Activated T-helper 1 cell treated with anti-CD3 and anti-CD28 coated beads, Interleukin-12 subunit alpha, Interleukin-12 subunit beta, Interleukin-2, Interleukin-4 antibody, amounts not matched to agents 30 ng/mL and 10 ng/mL and 1 ng/mL, durations not matched to agents 14 hours and 24 hours and 36 hours (primary cell): ENCODE results near the gene EDDM3A. TPM values are rescaled to one million over a fixed set of nuclear protein-coding genes. Genes with fewer than 3 reads are reported as not detected.
"Not testable (repeated sequence)": the region's sequence is repeated elsewhere in the genome, so short reads cannot be mapped to it uniquely, and the experiment has no call there.

ENCODE experiments used
- DNase-seq: peaks from one replicate; pipeline ENCODE4 v3.0.0; 2021; ENCODE audit warnings: low spot score
- H3K27ac Mint-ChIP-seq: one replicate; pipeline ENCODE4 v1.8.0; 2021; ENCODE audit warnings: mild to moderate bottlenecking, mixed read lengths
- H3K27me3 Mint-ChIP-seq: one replicate; pipeline ENCODE4 v1.8.0; 2022; ENCODE audit warnings: mild to moderate bottlenecking, moderate library complexity, mixed read lengths; ENCODE audit not compliant: insufficient read depth
- H3K36me3 Mint-ChIP-seq: one replicate; pipeline ENCODE4 v1.8.0; 2021; ENCODE audit warnings: low read depth, mixed read lengths
- H3K4me1 Mint-ChIP-seq: one replicate; pipeline ENCODE4 v1.8.0; 2021; ENCODE audit warnings: low read depth, mixed read lengths
- H3K4me3 Mint-ChIP-seq: one replicate; pipeline ENCODE4 v1.8.0; 2021; ENCODE audit warnings: mild to moderate bottlenecking, moderate library complexity, mixed read lengths
- H3K9me3 Mint-ChIP-seq: one replicate; pipeline ENCODE4 v1.8.0; 2021; ENCODE audit warnings: mixed read lengths
- intact Hi-C: fragments of 100-400 bp; cut with micrococcal nuclease; formaldehyde crosslinking; loops from one replicate; pipeline ENCODE4 v1.15.1; 2024
- total RNA-seq: library from RNA; stranded (reverse); gene quantifications from 2 replicates; pipeline ENCODE4 v1.2.3, GENCODE V29; 2022

Gene EDDM3A
- total RNA-seq: not detected in 2 replicates

- H3K36me3 Mint-ChIP-seq: no peaks in the 10 kb centered on the region
- no peak for DNase-seq
- no peak within 1 kb of the TSS for H3K27ac Mint-ChIP-seq
- peaks cover 3% of the 10 kb centered on the region for H3K9me3 Mint-ChIP-seq
- no peak within 1 kb of the TSS for H3K4me3 Mint-ChIP-seq
- intact Hi-C loops: no loop called here
- H3K4me1 Mint-ChIP-seq: no peaks in the 10 kb centered on the region
- no peaks in the 10 kb centered on the region for H3K27me3 Mint-ChIP-seq
Measured at GRCh38 chr14:20745571-20746358, at the start of gene EDDM3A. EDDM3A (plus strand) TSS chr14:20745887; CDS start chr14:20747581, 1,694 bp downstream.

GRCh38 chr14:20696764-20697163 lies 48.9 kb upstream of the EDDM3A start:
- Mint-ChIP-seq H3K4me3 (no peak overlapping the region), H3K9me3 (no peaks in the 10 kb centered on the region), H3K27me3 (peaks cover 8% of the 10 kb centered on the region), H3K36me3 (no peaks in the 10 kb centered on the region), H3K4me1 (no peaks in the 10 kb centered on the region), H3K27ac (no peak overlapping the region)
- no peak for DNase-seq
- intact Hi-C loops: loop anchor here (1.0 kb wide), 3 partner anchors 159 to 275 kb away; no protein-coding TSS in a partner anchor

- Mint-ChIP-seq H3K36me3 (no peaks in the 10 kb centered on the region), H3K4me1 (no peaks in the 10 kb centered on the region), H3K9me3 (no peaks in the 10 kb centered on the region), H3K27me3 (peaks cover 8% of the 10 kb centered on the region), H3K4me3 (no peak overlapping the region), H3K27ac (no peak overlapping the region)
- DNase-seq: peak; percentile 44
- intact Hi-C loops: loop anchor here (1.0 kb wide), 3 partner anchors 158 to 274 kb away; no protein-coding TSS in a partner anchor
Measured at GRCh38 chr14:20697273-20698017, 48.2 kb upstream of the EDDM3A start.

- intact Hi-C loops: no loop called here
- Mint-ChIP-seq H3K27me3 (peaks cover 8% of the 10 kb centered on the region), H3K4me1 (no peaks in the 10 kb centered on the region), H3K4me3 (no peak overlapping the region), H3K27ac (no peak overlapping the region), H3K9me3 (no peaks in the 10 kb centered on the region), H3K36me3 (no peaks in the 10 kb centered on the region)
- DNase-seq: no peak
Measured at GRCh38 chr14:20698018-20698329, 47.7 kb upstream of the EDDM3A start.

GRCh38 chr14:20698934-20699333 lies 46.8 kb upstream of the EDDM3A start:
- DNase-seq: no peak
- H3K4me3 Mint-ChIP-seq: no peak overlapping the region
- intact Hi-C loops: no loop called here
- H3K9me3 Mint-ChIP-seq: no peaks in the 10 kb centered on the region
- no peaks in the 10 kb centered on the region for H3K4me1 Mint-ChIP-seq
- H3K36me3 Mint-ChIP-seq: no peaks in the 10 kb centered on the region
- peaks cover 8% of the 10 kb centered on the region for H3K27me3 Mint-ChIP-seq
- no peak overlapping the region for H3K27ac Mint-ChIP-seq

- Mint-ChIP-seq H3K4me1 (no peaks in the 10 kb centered on the region), H3K27me3 (peaks cover 8% of the 10 kb centered on the region), H3K27ac (no peak overlapping the region), H3K36me3 (no peaks in the 10 kb centered on the region), H3K4me3 (no peak overlapping the region), H3K9me3 (no peaks in the 10 kb centered on the region)
- no peak for DNase-seq
- intact Hi-C loops: no loop called here
Measured at GRCh38 chr14:20699931-20700330, 45.8 kb upstream of the EDDM3A start.

GRCh38 chr14:20700965-20701364 lies 44.7 kb upstream of the EDDM3A start:
- intact Hi-C loops, H3K27me3 Mint-ChIP-seq, H3K4me1 Mint-ChIP-seq, H3K9me3 Mint-ChIP-seq, H3K36me3 Mint-ChIP-seq, DNase-seq, H3K27ac Mint-ChIP-seq, H3K4me3 Mint-ChIP-seq: not testable (repeated sequence)

GRCh38 chr14:20706657-20707355 lies 38.9 kb upstream of the EDDM3A start:
- Mint-ChIP-seq H3K36me3 (no peaks in the 10 kb centered on the region), H3K9me3 (no peaks in the 10 kb centered on the region), H3K4me1 (no peaks in the 10 kb centered on the region), H3K4me3 (no peak overlapping the region), H3K27ac (no peak overlapping the region), H3K27me3 (peaks cover 12% of the 10 kb centered on the region)
- no peak for DNase-seq
- intact Hi-C loops: no loop called here

- no peak overlapping the region for H3K27ac Mint-ChIP-seq
Measured at GRCh38 chr14:20707622-20708021, 38.1 kb upstream of the EDDM3A start.

GRCh38 chr14:20711261-20711660 lies 34.4 kb upstream of the EDDM3A start:
- intact Hi-C loops: no loop called here
- Mint-ChIP-seq H3K4me1 (no peaks in the 10 kb centered on the region), H3K27me3 (peaks cover 17% of the 10 kb centered on the region), H3K9me3 (no peaks in the 10 kb centered on the region), H3K27ac (no peak overlapping the region), H3K4me3 (no peak overlapping the region), H3K36me3 (no peaks in the 10 kb centered on the region)
- no peak for DNase-seq

More at GRCh38 chr14:20707622-20708021, 38.1 kb upstream of the EDDM3A start:
- intact Hi-C loops: no loop called here
- no peaks in the 10 kb centered on the region for H3K4me1 Mint-ChIP-seq
- DNase-seq: no peak
- no peak overlapping the region for H3K4me3 Mint-ChIP-seq
- peaks cover 12% of the 10 kb centered on the region for H3K27me3 Mint-ChIP-seq
- no peaks in the 10 kb centered on the region for H3K36me3 Mint-ChIP-seq
- no peaks in the 10 kb centered on the region for H3K9me3 Mint-ChIP-seq

GRCh38 chr14:20711685-20712084 lies 34.0 kb upstream of the EDDM3A start:
- intact Hi-C loops: no loop called here
- Mint-ChIP-seq H3K4me1 (no peaks in the 10 kb centered on the region), H3K36me3 (no peaks in the 10 kb centered on the region), H3K27ac (no peak overlapping the region), H3K27me3 (peaks cover 17% of the 10 kb centered on the region), H3K9me3 (no peaks in the 10 kb centered on the region), H3K4me3 (no peak overlapping the region)
- DNase-seq: no peak

- intact Hi-C loops: no loop called here
- H3K4me3 Mint-ChIP-seq: no peak overlapping the region
- peaks cover 20% of the 10 kb centered on the region for H3K27me3 Mint-ChIP-seq
- H3K9me3 Mint-ChIP-seq: no peaks in the 10 kb centered on the region
- no peak overlapping the region for H3K27ac Mint-ChIP-seq
- H3K4me1 Mint-ChIP-seq: no peaks in the 10 kb centered on the region
- no peak for DNase-seq
- H3K36me3 Mint-ChIP-seq: no peaks in the 10 kb centered on the region
Measured at GRCh38 chr14:20712904-20713303, 32.8 kb upstream of the EDDM3A start.
